Myometrial cell (primary cell): ENCODE data around the gene NPIPB9. TPM values are rescaled to one million over a fixed set of nuclear protein-coding genes. Genes with fewer than 3 reads are reported as not detected.

Experiments
- total RNA-seq: library from RNA; depleted of rRNA; stranded (reverse); fragments of >200 nt; gene quantifications from 2 replicates; pipeline ENCODE4 v1.2.3, GENCODE V29; 2015

NPIPB9 gene
- not detected in 2 replicates for total RNA-seq

GRCh38 chr16:28751487-28751886 is at the start of gene NPIPB9:
Gene NPIPB9 (plus strand): TSS chr16:28751787.

GRCh38 chr16:28711220-28712083 is 40.1 kb upstream of the NPIPB9 start, which contains the start of gene EIF3C:
Gene EIF3C (plus strand): TSS chr16:28711464. CDS start chr16:28711687, 223 bp downstream.

Other genes with a start within 250 kb of the NPIPB9 start
- gene IL27, start 245.0 kb upstream of the NPIPB9 start, total RNA-seq: not detected in 2 replicates
- 28.7 and 29.1 TPM in 2 replicates for gene NUPR1, start 212.8 kb upstream of the NPIPB9 start, total RNA-seq
- 11.2 and 14.7 TPM in 2 replicates for gene SGF29, start 197.9 kb upstream of the NPIPB9 start, total RNA-seq
- gene SULT1A2, start 154.7 kb upstream of the NPIPB9 start, total RNA-seq: 0.58 TPM in 1 of 2 replicates, not detected in the other
- gene SULT1A1, start 141.7 kb upstream of the NPIPB9 start, total RNA-seq: 4.6 and 5.2 TPM in 2 replicates
- not detected in 2 replicates for gene NPIPB8, start 113.7 kb upstream of the NPIPB9 start, total RNA-seq
- 127 and 137 TPM in 2 replicates for gene EIF3C, start 40.3 kb upstream of the NPIPB9 start, total RNA-seq
- gene ATXN2L, start 71.2 kb downstream of the NPIPB9 start, total RNA-seq: 45.6 and 60.1 TPM in 2 replicates
- 204 and 207 TPM in 2 replicates for gene TUFM, start 94.6 kb downstream of the NPIPB9 start, total RNA-seq
- 30.6 and 36.7 TPM in 2 replicates for gene SH2B1, start 112.1 kb downstream of the NPIPB9 start, total RNA-seq
- gene ATP2A1, start 126.7 kb downstream of the NPIPB9 start, total RNA-seq: 0.29 TPM in 1 of 2 replicates, not detected in the other
- 22.2 and 31.4 TPM in 2 replicates for gene RABEP2, start 173.5 kb downstream of the NPIPB9 start, total RNA-seq
- not detected in 2 replicates for gene CD19, start 180.2 kb downstream of the NPIPB9 start, total RNA-seq
- gene NFATC2IP, start 199.2 kb downstream of the NPIPB9 start, total RNA-seq: 20.0 and 21.6 TPM in 2 replicates
- gene SPNS1, start 223.0 kb downstream of the NPIPB9 start, total RNA-seq: 47.6 and 53.7 TPM in 2 replicates
- gene LAT, start 233.3 kb downstream of the NPIPB9 start, total RNA-seq: 0.58 TPM in 1 of 2 replicates, not detected in the other